GM21529 (cell line): ENCODE measurements around the gene FAM187B.
"Not testable (repeated sequence)": the region's sequence is repeated elsewhere in the genome, so short reads cannot be mapped to it uniquely, and the experiment has no call there.

Source experiments
- ATAC-seq: cut with Tn5 transposase; IDR thresholded peaks from one replicate; pipeline ENCODE4 v1.9.1; 2021; ENCODE audit not compliant: unreplicated experiment

Gene FAM187B

GRCh38 chr19:35262101-35262761, 33.7 kb upstream of the FAM187B start:
- no peak for ATAC-seq

- no peak for ATAC-seq
Observed at GRCh38 chr19:35261356-35262100, 33.0 kb upstream of the FAM187B start.

- no peak for ATAC-seq
Observed at GRCh38 chr19:35260694-35261304, 32.3 kb upstream of the FAM187B start.

GRCh38 chr19:35257113-35257461, 28.5 kb upstream of the FAM187B start:
- no peak for ATAC-seq

GRCh38 chr19:35256566-35256965, 28.0 kb upstream of the FAM187B start:
- ATAC-seq, result no peak

GRCh38 chr19:35254341-35255297, 26.1 kb upstream of the FAM187B start:
- no peak for ATAC-seq

GRCh38 chr19:35253316-35254286, 25.1 kb upstream of the FAM187B start:
- no peak for ATAC-seq

GRCh38 chr19:35251456-35251855, 22.9 kb upstream of the FAM187B start:
- ATAC-seq, result no peak

GRCh38 chr19:35249848-35250711, 21.5 kb upstream of the FAM187B start:
- no peak for ATAC-seq

GRCh38 chr19:35249146-35249847, 20.8 kb upstream of the FAM187B start:
- ATAC-seq, result no peak

GRCh38 chr19:35248310-35249145, 20.0 kb upstream of the FAM187B start, which contains the start of gene LSR:
LSR (plus strand) TSS chr19:35249002; CDS start chr19:35249023, 21 bp downstream.
- peak; percentile 75 for ATAC-seq

GRCh38 chr19:35247526-35248309, 19.2 kb upstream of the FAM187B start:
- ATAC-seq, result peak; percentile 51

GRCh38 chr19:35246466-35247092, 18.0 kb upstream of the FAM187B start:
- no peak for ATAC-seq

- no peak for ATAC-seq
Observed at GRCh38 chr19:35241417-35241816, 12.9 kb upstream of the FAM187B start.

GRCh38 chr19:35240327-35240726, 11.8 kb upstream of the FAM187B start:
- ATAC-seq, result no peak

GRCh38 chr19:35239597-35239996, 11.1 kb upstream of the FAM187B start:
- ATAC-seq, result not testable (repeated sequence)
